Parathyroid adenoma (tissue), 2 donors: ENCODE data around the gene RFTN1.

ENCODE experiments used
- H2AFZ ChIP-seq: fragments of 300-600 bp; sonication (generic); one replicate; pipeline ENCODE4 v1.7.0; 2017; ENCODE audit warnings: antibody characterized with exemption, mild to moderate bottlenecking
- H3K27ac ChIP-seq: fragments of 300-600 bp; sonication (generic); one replicate; pipeline ENCODE4 v1.7.0; 2017
- H3K27me3 ChIP-seq: fragments of 300-600 bp; sonication (generic); one replicate; pipeline ENCODE4 v1.7.0; 2017; ENCODE audit warnings: low read length; ENCODE audit not compliant: control insufficient read depth, insufficient read depth
- H3K36me3 ChIP-seq: fragments of 300-600 bp; sonication (generic); one replicate; pipeline ENCODE4 v1.7.0; 2017; ENCODE audit warnings: low read length; ENCODE audit not compliant: control insufficient read depth, insufficient read depth
- H3K4me1 ChIP-seq: fragments of 300-600 bp; sonication (generic); one replicate; pipeline ENCODE4 v1.7.0; 2017; ENCODE audit warnings: control low read depth
- H3K4me2 ChIP-seq: fragments of 300-600 bp; sonication (generic); one replicate; pipeline ENCODE4 v1.7.0; 2017; ENCODE audit warnings: low read length
- H3K4me3 ChIP-seq: fragments of 300-600 bp; sonication (generic); one replicate; pipeline ENCODE4 v1.7.0; 2017; ENCODE audit warnings: low read depth, low read length
- H3K79me2 ChIP-seq: fragments of 300-600 bp; sonication (generic); one replicate; pipeline ENCODE4 v1.7.0; 2017; ENCODE audit warnings: control low read depth
- H3K9ac ChIP-seq: fragments of 300-600 bp; sonication (generic); one replicate; pipeline ENCODE4 v1.7.0; 2017; ENCODE audit warnings: mild to moderate bottlenecking
- H3K9me3 ChIP-seq: fragments of 300-600 bp; sonication (generic); one replicate; pipeline ENCODE4 v1.7.0; 2017; ENCODE audit warnings: low read length; ENCODE audit not compliant: control insufficient read depth
- CTCF ChIP-seq: fragments of 300-600 bp; sonication (generic); IDR thresholded peaks from one replicate; pipeline ENCODE4 v1.7.0; 2017; ENCODE audit warnings: antibody characterized with exemption, mild to moderate bottlenecking
- donor health status: primary hyperparathyroidism.

RFTN1 gene

GRCh38 chr3:16538507-16538906 is 25.0 kb upstream of the RFTN1 start:
- H2AFZ ChIP-seq: no peak overlapping the region
- H3K79me2 ChIP-seq: no peaks in the 10 kb centered on the region
- no peaks in the 10 kb centered on the region for H3K9me3 ChIP-seq
- H3K4me2 ChIP-seq: no peak overlapping the region
- TF ChIP-seq CTCF: no peak
- peaks cover 6% of the 10 kb centered on the region for H3K4me1 ChIP-seq
- H3K4me3 ChIP-seq: no peak overlapping the region
- no peaks in the 10 kb centered on the region for H3K36me3 ChIP-seq
- no peak overlapping the region for H3K27ac ChIP-seq
- H3K27me3 ChIP-seq: no peaks in the 10 kb centered on the region
- H3K9ac ChIP-seq: no peak overlapping the region

- H3K9me3 ChIP-seq: no peaks in the 10 kb centered on the region
- no peak overlapping the region for H3K4me2 ChIP-seq
- H3K4me3 ChIP-seq: no peak overlapping the region
- no peak overlapping the region for H3K9ac ChIP-seq
- no peaks in the 10 kb centered on the region for H3K79me2 ChIP-seq
- no peak for TF ChIP-seq CTCF
- peaks cover 6% of the 10 kb centered on the region for H3K4me1 ChIP-seq
- H3K27me3 ChIP-seq: no peaks in the 10 kb centered on the region
- no peak overlapping the region for H2AFZ ChIP-seq
- H3K27ac ChIP-seq: no peak overlapping the region
- H3K36me3 ChIP-seq: no peaks in the 10 kb centered on the region
These were observed 23.5 kb upstream of the RFTN1 start for GRCh38 chr3:16536996-16537395.

- Histone ChIP-seq H3K9me3 (no peaks in the 10 kb centered on the region), H3K36me3 (no peaks in the 10 kb centered on the region), H2AFZ (no peak overlapping the region), H3K27me3 (no peaks in the 10 kb centered on the region), H3K4me2 (no peak overlapping the region), H3K79me2 (no peaks in the 10 kb centered on the region), H3K4me3 (no peak overlapping the region), H3K9ac (no peak overlapping the region), H3K4me1 (peaks cover 6% of the 10 kb centered on the region), H3K27ac (no peak overlapping the region)
- TF ChIP-seq CTCF: no peak
These were observed 22.8 kb upstream of the RFTN1 start for GRCh38 chr3:16536344-16536663.

- no peak overlapping the region for H3K4me3 ChIP-seq
- H3K9me3 ChIP-seq: no peaks in the 10 kb centered on the region
- H3K79me2 ChIP-seq: no peaks in the 10 kb centered on the region
- H2AFZ ChIP-seq: no peak overlapping the region
- no peaks in the 10 kb centered on the region for H3K36me3 ChIP-seq
- H3K9ac ChIP-seq: no peak overlapping the region
- no peak overlapping the region for H3K27ac ChIP-seq
- no peak overlapping the region for H3K4me2 ChIP-seq
- H3K27me3 ChIP-seq: no peaks in the 10 kb centered on the region
- no peak for TF ChIP-seq CTCF
- peaks cover 6% of the 10 kb centered on the region for H3K4me1 ChIP-seq
These were observed 21.3 kb upstream of the RFTN1 start for GRCh38 chr3:16534640-16535262.

- no peak overlapping the region for H3K9ac ChIP-seq
- peaks cover 6% of the 10 kb centered on the region for H3K4me1 ChIP-seq
- H3K27ac ChIP-seq: no peak overlapping the region
- no peaks in the 10 kb centered on the region for H3K27me3 ChIP-seq
- no peaks in the 10 kb centered on the region for H3K9me3 ChIP-seq
- no peak overlapping the region for H3K4me2 ChIP-seq
- no peak overlapping the region for H2AFZ ChIP-seq
- no peak overlapping the region for H3K4me3 ChIP-seq
- no peak for TF ChIP-seq CTCF
- no peaks in the 10 kb centered on the region for H3K79me2 ChIP-seq
- H3K36me3 ChIP-seq: no peaks in the 10 kb centered on the region
These were observed 20.6 kb upstream of the RFTN1 start for GRCh38 chr3:16533928-16534574.
